MCF 10A (cell line): ENCODE results near the gene TECPR2. TPM values are rescaled to one million over a fixed set of nuclear protein-coding genes. Genes with fewer than 3 reads are reported as not detected.

ENCODE experiments used
- BruUV-seq: library from RNA; stranded (reverse); fragments of 400-500 nt; replicated peaks from 2 replicates; lab custom pipeline; 2021; lab: Mats Ljungman, UMichigan
- CTCF ChIA-PET: fragments of 300-600 bp; sonication (Branson Sonifier 250); formaldehyde crosslinking; extraction: SDS; loops from one replicate; lab custom pipeline; 2021; ENCODE audit warnings: antibody characterized with exemption, inconsistent platforms; lab: Yijun Ruan, JAX
- POLR2A ChIA-PET: fragments of 300-600, 350-650 bp; sonication (Branson Sonifier 250); formaldehyde crosslinking; extraction: SDS; loops from one replicate; lab custom pipeline; 2020; ENCODE audit warnings: antibody characterized with exemption, inconsistent platforms; lab: Yijun Ruan, JAX
- DNase-seq: peaks from one replicate; pipeline ENCODE4 v3.0.0-alpha.2; 2018; ENCODE audit not compliant: unreplicated experiment
- H3K27ac Mint-ChIP-seq: one replicate; pipeline ENCODE4 v1.8.0; 2022; ENCODE audit warnings: mild to moderate bottlenecking, low read depth, mixed read lengths; ENCODE audit not compliant: unreplicated experiment
- H3K27me3 Mint-ChIP-seq: one replicate; pipeline ENCODE4 v1.8.0; 2022; ENCODE audit warnings: mixed read lengths; ENCODE audit not compliant: insufficient read depth, unreplicated experiment
- H3K36me3 Mint-ChIP-seq: one replicate; pipeline ENCODE4 v1.8.0; 2022; ENCODE audit warnings: mild to moderate bottlenecking, moderate library complexity, mixed read lengths; ENCODE audit not compliant: insufficient read depth, unreplicated experiment
- H3K4me1 Mint-ChIP-seq: one replicate; pipeline ENCODE4 v1.8.0; 2022; ENCODE audit warnings: mixed read lengths; ENCODE audit not compliant: insufficient read depth, unreplicated experiment
- H3K4me3 Mint-ChIP-seq: one replicate; pipeline ENCODE4 v1.8.0; 2022; ENCODE audit warnings: mild to moderate bottlenecking, moderate library complexity, mixed read lengths; ENCODE audit not compliant: unreplicated experiment
- H3K9me3 Mint-ChIP-seq: one replicate; pipeline ENCODE4 v1.8.0; 2022; ENCODE audit warnings: mixed read lengths; ENCODE audit not compliant: unreplicated experiment
- intact Hi-C: fragments of 100-400 bp; cut with micrococcal nuclease; formaldehyde crosslinking; loops from 2 replicates; pipeline ENCODE4 v1.14.1; 2022
- total RNA-seq: library from RNA; stranded (reverse); gene quantifications from 2 replicates; pipeline ENCODE4 v1.2.3, GENCODE V29; 2022
- TF ChIP-seq, protein P1 (sequence below): fragments of 200-600 bp; IDR thresholded peaks from one replicate; pipeline ENCODE4 v1.8.0; 2022; ENCODE audit warnings: antibody characterized with exemption, mild to moderate bottlenecking; ENCODE audit not compliant: unreplicated experiment

The TECPR2 gene
- total RNA-seq, 1 experiment from 2014 or later = 18.4 TPM

DNA sequence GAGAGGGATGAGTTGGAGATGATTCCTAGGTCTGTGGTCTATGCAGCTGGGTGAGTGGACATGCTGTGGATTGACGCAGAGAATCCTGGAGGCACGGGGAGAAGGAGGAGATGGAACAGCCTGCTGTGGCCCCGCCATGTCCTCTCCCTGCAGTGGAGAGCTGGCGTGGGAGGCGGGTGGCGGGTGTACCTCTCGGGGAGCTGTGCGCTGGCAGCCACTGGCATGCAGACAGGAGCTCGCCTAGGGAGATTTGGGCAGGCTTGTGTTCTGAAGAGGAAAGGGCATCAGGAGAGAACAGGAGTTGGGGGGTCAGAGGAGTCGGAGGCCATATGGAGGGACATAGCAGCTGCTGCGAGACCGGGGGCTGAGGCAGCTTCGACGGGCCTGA, 56.1 kb downstream of the TECPR2 start:
- intact Hi-C loops = no loop called here
- Mint-ChIP-seq H3K36me3 (peaks cover 16% of the 10 kb centered on the region), H3K9me3 (no peaks in the 10 kb centered on the region), H3K4me3 (no peak overlapping the region), H3K4me1 (no peaks in the 10 kb centered on the region), H3K27me3 (no peaks in the 10 kb centered on the region), H3K27ac (peak overlapping the region; percentile 36)
- ChIA-PET POLR2A (no interaction called here), CTCF (interaction anchor here (1.8 kb wide), 1 partner anchor 18 kb away, joined by 9 read pairs; no protein-coding TSS in a partner anchor)
- TF ChIP-seq, protein P1, sequence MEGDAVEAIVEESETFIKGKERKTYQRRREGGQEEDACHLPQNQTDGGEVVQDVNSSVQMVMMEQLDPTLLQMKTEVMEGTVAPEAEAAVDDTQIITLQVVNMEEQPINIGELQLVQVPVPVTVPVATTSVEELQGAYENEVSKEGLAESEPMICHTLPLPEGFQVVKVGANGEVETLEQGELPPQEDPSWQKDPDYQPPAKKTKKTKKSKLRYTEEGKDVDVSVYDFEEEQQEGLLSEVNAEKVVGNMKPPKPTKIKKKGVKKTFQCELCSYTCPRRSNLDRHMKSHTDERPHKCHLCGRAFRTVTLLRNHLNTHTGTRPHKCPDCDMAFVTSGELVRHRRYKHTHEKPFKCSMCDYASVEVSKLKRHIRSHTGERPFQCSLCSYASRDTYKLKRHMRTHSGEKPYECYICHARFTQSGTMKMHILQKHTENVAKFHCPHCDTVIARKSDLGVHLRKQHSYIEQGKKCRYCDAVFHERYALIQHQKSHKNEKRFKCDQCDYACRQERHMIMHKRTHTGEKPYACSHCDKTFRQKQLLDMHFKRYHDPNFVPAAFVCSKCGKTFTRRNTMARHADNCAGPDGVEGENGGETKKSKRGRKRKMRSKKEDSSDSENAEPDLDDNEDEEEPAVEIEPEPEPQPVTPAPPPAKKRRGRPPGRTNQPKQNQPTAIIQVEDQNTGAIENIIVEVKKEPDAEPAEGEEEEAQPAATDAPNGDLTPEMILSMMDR = no peak
- DNase-seq = no peak
- no TSS peak for BruUV-seq

- intact Hi-C loops = no loop called here
- no peaks in the 10 kb centered on the region for H3K4me1 Mint-ChIP-seq
- no peaks in the 10 kb centered on the region for H3K9me3 Mint-ChIP-seq
- peaks cover 15% of the 10 kb centered on the region for H3K36me3 Mint-ChIP-seq
- POLR2A ChIA-PET = no interaction called here
- no peak for DNase-seq
- CTCF ChIA-PET = interaction anchor here (1.8 kb wide), 1 partner anchor 18 kb away, joined by 9 read pairs; no protein-coding TSS in a partner anchor
- peak overlapping the region; percentile 36 for H3K27ac Mint-ChIP-seq
- TF ChIP-seq, protein P1 = no peak
- no peaks in the 10 kb centered on the region for H3K27me3 Mint-ChIP-seq
- no TSS peak for BruUV-seq
- H3K4me3 Mint-ChIP-seq = no peak overlapping the region
Measured at GRCh38 chr14:102419276-102419675, 56.5 kb downstream of the TECPR2 start.

DNA sequence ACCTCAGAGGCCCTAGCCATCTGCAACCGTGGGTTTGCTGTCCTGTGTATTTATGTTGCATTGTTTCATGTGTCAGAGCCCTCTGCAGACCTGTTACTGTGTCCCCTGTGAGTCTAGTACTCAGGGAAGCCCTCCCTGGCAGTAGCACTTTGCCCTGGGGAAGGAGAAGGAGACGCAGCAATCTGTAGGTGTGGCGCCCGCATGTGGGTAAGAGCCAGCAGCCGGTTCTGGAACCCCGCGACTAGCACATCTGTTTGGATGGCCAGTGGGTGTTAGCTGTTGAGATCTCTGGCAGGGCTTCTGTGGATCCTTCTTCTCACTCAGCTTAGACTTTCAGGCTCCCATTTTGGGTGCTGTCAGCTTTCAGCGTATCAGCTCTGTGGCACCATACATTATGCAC, 57.0 kb downstream of the TECPR2 start:
- TF ChIP-seq, protein P1 = no peak
- BruUV-seq = no TSS peak
- intact Hi-C loops = no loop called here
- Mint-ChIP-seq H3K36me3 (peaks cover 12% of the 10 kb centered on the region), H3K27me3 (no peaks in the 10 kb centered on the region), H3K9me3 (no peaks in the 10 kb centered on the region), H3K27ac (no peak overlapping the region), H3K4me3 (no peak overlapping the region), H3K4me1 (no peaks in the 10 kb centered on the region)
- DNase-seq = no peak
- ChIA-PET POLR2A (no interaction called here), CTCF (interaction anchor here (0.6 to 1.8 kb wide), 2 partner anchors 18 to 355 kb away, joined by 3 to 9 read pairs; no protein-coding TSS in a partner anchor)

GRCh38 chr14:102421411-102422057, 58.8 kb downstream of the TECPR2 start:
- DNase-seq = no peak
- intact Hi-C loops = no loop called here
- Mint-ChIP-seq H3K27me3 (no peaks in the 10 kb centered on the region), H3K4me3 (no peak overlapping the region), H3K9me3 (no peaks in the 10 kb centered on the region), H3K4me1 (no peaks in the 10 kb centered on the region), H3K36me3 (peaks cover 30% of the 10 kb centered on the region), H3K27ac (no peak overlapping the region)
- ChIA-PET POLR2A (interaction anchor here (0.6 kb wide), 1 partner anchor 20 kb away, joined by 3 read pairs; no protein-coding TSS in a partner anchor), CTCF (interaction anchor here (2.2 kb wide), 1 partner anchor 16 kb away, joined by 12 read pairs; no protein-coding TSS in a partner anchor)
- no TSS peak for BruUV-seq
- TF ChIP-seq, protein P1 = no peak
